ENCODE measurements around the gene SORL1.

SORL1 gene

DNA sequence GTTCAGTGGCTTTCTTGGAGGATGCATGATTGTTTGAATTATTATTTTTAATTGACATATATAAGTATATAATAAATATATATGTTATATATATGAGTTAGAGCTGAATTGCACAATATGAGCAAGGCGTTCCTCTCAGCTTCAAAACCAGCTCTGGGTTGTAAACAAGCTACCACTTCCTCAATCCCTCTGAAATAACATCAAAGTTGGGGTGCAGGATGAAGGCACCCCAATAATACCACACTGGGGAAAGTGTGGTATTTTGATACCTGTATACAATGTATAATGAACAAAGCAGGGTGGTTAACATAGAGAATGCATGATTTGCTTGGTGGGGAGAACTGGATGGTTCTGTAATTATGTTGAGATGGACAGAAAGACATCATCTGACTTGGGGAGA lies 1.7 kb upstream of the SORL1 start:
- TF ChIP-seq, protein P1, sequence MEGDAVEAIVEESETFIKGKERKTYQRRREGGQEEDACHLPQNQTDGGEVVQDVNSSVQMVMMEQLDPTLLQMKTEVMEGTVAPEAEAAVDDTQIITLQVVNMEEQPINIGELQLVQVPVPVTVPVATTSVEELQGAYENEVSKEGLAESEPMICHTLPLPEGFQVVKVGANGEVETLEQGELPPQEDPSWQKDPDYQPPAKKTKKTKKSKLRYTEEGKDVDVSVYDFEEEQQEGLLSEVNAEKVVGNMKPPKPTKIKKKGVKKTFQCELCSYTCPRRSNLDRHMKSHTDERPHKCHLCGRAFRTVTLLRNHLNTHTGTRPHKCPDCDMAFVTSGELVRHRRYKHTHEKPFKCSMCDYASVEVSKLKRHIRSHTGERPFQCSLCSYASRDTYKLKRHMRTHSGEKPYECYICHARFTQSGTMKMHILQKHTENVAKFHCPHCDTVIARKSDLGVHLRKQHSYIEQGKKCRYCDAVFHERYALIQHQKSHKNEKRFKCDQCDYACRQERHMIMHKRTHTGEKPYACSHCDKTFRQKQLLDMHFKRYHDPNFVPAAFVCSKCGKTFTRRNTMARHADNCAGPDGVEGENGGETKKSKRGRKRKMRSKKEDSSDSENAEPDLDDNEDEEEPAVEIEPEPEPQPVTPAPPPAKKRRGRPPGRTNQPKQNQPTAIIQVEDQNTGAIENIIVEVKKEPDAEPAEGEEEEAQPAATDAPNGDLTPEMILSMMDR (conservative IDR thresholded peaks at IDR 0.05; ENCODE audit: control insufficient read depth, insufficient read depth, low read depth, low read length): no peak
- H3K4me3 ChIP-seq (ENCODE audit: control insufficient read depth, low read depth, low read length): no peak overlapping the region
- DNase-seq (ENCODE audit: low read depth): no peak

- DNase-seq (ENCODE audit: low read depth): no peak
- TF ChIP-seq, protein P1 (conservative IDR thresholded peaks at IDR 0.05; ENCODE audit: control insufficient read depth, insufficient read depth, low read depth, low read length): no peak
These were observed 732 bp upstream of the SORL1 start for GRCh38 chr11:121451178-121451985.

GRCh38 chr11:121452609-121453150 lies 566 bp downstream of the SORL1 start, which contains the start of gene SORL1-AS1:
TSS of gene SORL1-AS1 (minus strand) at chr11:121452967.
- no peak for DNase-seq (ENCODE audit: low read depth)
- H3K4me3 ChIP-seq (ENCODE audit: control insufficient read depth, low read depth, low read length): peak within 1 kb of the TSS; percentile 33
- TF ChIP-seq, protein P1 (conservative IDR thresholded peaks at IDR 0.05; ENCODE audit: control insufficient read depth, insufficient read depth, low read depth, low read length): no peak

More at GRCh38 chr11:121451178-121451985, 732 bp upstream of the SORL1 start:
- H3K4me3 ChIP-seq (ENCODE audit: control insufficient read depth, low read depth, low read length): peak overlapping the region; percentile 27

GRCh38 chr11:121453589-121454299 lies 1.6 kb downstream of the SORL1 start:
- DNase-seq (ENCODE audit: low read depth): no peak
- TF ChIP-seq, protein P1 (conservative IDR thresholded peaks at IDR 0.05; ENCODE audit: control insufficient read depth, insufficient read depth, low read depth, low read length): no peak
- no peak overlapping the region for H3K4me3 ChIP-seq (ENCODE audit: control insufficient read depth, low read depth, low read length)

DNA sequence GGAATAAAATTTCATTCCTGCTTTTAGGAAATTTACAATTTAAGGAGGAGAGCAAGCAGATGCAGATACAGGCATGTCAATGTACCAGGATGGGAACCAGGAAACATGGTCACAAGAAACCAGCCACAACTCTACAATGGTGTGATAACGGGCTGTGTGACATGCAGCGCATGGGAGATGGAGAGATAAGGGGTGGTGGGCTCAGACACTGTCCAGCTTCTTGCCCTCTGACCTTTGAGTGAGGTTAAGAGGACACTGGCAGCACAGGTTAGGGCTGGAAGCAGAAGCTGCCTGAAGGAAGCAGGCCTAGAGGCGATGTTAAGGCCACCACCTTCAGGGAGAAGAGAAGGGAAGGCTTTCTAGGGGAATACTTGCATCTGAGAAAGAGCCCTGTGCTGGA lies 3.0 kb downstream of the SORL1 start:
- TF ChIP-seq, protein P1 (conservative IDR thresholded peaks at IDR 0.05; ENCODE audit: control insufficient read depth, insufficient read depth, low read depth, low read length): no peak
- no peak overlapping the region for H3K4me3 ChIP-seq (ENCODE audit: control insufficient read depth, low read depth, low read length)
- DNase-seq (ENCODE audit: low read depth): no peak

GRCh38 chr11:121456151-121456550 lies 4.0 kb downstream of the SORL1 start:
- TF ChIP-seq, protein P1 (conservative IDR thresholded peaks at IDR 0.05; ENCODE audit: control insufficient read depth, insufficient read depth, low read depth, low read length): no peak
- no peak overlapping the region for H3K4me3 ChIP-seq (ENCODE audit: control insufficient read depth, low read depth, low read length)
- DNase-seq (ENCODE audit: low read depth): no peak

Measured in fibroblast of mammary gland (primary cell).